Cardiac muscle cell (in vitro differentiated cells and primary cell): ENCODE measurements around the gene ACTRT2. TPM values are rescaled to one million over a fixed set of nuclear protein-coding genes. Genes with fewer than 3 reads are reported as not detected.

Experiments used
- DNase-seq, 2 donors: peaks; one replicate each; pipeline versions ENCODE4 v3.0.0 to v3.0.0-alpha.2; 2010 to 2017; ENCODE audit warnings: low read depth in 1 of 2, low spot score in 1 of 2
- H3K27ac ChIP-seq: fragments of 200-600 bp; sonication (generic); 2 replicates; pipeline ENCODE4 v1.5.1; 2016
- H3K27me3 ChIP-seq: fragments of 200-600 bp; sonication (generic); 2 replicates; pipeline ENCODE4 v1.6.0; 2016; ENCODE audit warnings: control low read depth
- H3K36me3 ChIP-seq: fragments of 200-600 bp; sonication (generic); 2 replicates; pipeline ENCODE4 v1.5.1; 2016; ENCODE audit warnings: control low read depth
- H3K4me1 ChIP-seq: fragments of 200-600 bp; sonication (generic); 2 replicates; pipeline ENCODE4 v1.8.1; 2017; ENCODE audit warnings: low read depth, mild to moderate bottlenecking, mixed run types
- H3K4me3 ChIP-seq: fragments of 200-600 bp; sonication (generic); 2 replicates; pipeline ENCODE4 v1.5.1; 2016; ENCODE audit warnings: mild to moderate bottlenecking
- H3K9me3 ChIP-seq: fragments of 200-600 bp; sonication (generic); 2 replicates; pipeline ENCODE4 v1.5.1; 2017; ENCODE audit warnings: low read depth, mild to moderate bottlenecking, control low read depth
- polyA plus RNA-seq: library from polyadenylated mRNA; unstranded; fragments of >200 nt; fragmentation: Nextera tagmentation; extraction: Ambion mirVana; gene quantifications from 2 replicates; pipeline ENCODE4 v1.2.1, GENCODE V29; 2016
- total RNA-seq: library from RNA; depleted of rRNA; stranded (reverse); fragments of >200 nt; gene quantifications from 2 replicates; pipeline ENCODE4 v1.2.3, GENCODE V29; 2016
- TF ChIP-seq, protein P1 (sequence below): IDR thresholded peaks from 2 replicates; pipeline ENCODE4 v1.5.1; 2012; ENCODE audit warnings: low read depth, mild to moderate bottlenecking, low read length

ACTRT2 gene
- total and polyA plus RNA-seq, 2 experiments from 2014 or later: not detected

DNA sequence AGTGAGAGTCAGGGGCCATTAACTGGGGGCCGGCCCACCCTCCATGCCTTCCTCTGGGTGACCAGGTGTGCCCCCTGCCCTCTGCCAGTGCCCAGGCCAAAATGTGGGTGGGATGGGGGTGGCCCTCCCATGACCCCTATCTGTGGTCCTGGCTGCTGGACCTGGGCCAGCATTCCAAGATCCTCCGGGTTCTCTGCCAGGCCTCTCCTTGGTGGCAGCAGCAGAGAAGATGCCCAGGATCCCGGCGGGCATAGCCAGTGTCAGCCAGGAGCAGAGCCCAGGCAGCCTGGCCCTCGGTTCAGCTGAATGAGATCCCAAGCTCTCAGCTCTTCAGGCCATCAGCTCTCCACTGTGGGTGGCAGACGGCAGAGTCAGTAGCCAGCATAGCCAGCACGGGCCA lies 31.3 kb upstream of the ACTRT2 start:
- Histone ChIP-seq H3K4me1 (no peaks in the 10 kb centered on the region), H3K9me3 (peaks cover 3% of the 10 kb centered on the region), H3K4me3 (no peak overlapping the region), H3K27ac (no peak overlapping the region), H3K36me3 (no peaks in the 10 kb centered on the region), H3K27me3 (no peaks in the 10 kb centered on the region)
- TF ChIP-seq, protein P1, sequence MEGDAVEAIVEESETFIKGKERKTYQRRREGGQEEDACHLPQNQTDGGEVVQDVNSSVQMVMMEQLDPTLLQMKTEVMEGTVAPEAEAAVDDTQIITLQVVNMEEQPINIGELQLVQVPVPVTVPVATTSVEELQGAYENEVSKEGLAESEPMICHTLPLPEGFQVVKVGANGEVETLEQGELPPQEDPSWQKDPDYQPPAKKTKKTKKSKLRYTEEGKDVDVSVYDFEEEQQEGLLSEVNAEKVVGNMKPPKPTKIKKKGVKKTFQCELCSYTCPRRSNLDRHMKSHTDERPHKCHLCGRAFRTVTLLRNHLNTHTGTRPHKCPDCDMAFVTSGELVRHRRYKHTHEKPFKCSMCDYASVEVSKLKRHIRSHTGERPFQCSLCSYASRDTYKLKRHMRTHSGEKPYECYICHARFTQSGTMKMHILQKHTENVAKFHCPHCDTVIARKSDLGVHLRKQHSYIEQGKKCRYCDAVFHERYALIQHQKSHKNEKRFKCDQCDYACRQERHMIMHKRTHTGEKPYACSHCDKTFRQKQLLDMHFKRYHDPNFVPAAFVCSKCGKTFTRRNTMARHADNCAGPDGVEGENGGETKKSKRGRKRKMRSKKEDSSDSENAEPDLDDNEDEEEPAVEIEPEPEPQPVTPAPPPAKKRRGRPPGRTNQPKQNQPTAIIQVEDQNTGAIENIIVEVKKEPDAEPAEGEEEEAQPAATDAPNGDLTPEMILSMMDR: no peak
- no peak for DNase-seq

DNA sequence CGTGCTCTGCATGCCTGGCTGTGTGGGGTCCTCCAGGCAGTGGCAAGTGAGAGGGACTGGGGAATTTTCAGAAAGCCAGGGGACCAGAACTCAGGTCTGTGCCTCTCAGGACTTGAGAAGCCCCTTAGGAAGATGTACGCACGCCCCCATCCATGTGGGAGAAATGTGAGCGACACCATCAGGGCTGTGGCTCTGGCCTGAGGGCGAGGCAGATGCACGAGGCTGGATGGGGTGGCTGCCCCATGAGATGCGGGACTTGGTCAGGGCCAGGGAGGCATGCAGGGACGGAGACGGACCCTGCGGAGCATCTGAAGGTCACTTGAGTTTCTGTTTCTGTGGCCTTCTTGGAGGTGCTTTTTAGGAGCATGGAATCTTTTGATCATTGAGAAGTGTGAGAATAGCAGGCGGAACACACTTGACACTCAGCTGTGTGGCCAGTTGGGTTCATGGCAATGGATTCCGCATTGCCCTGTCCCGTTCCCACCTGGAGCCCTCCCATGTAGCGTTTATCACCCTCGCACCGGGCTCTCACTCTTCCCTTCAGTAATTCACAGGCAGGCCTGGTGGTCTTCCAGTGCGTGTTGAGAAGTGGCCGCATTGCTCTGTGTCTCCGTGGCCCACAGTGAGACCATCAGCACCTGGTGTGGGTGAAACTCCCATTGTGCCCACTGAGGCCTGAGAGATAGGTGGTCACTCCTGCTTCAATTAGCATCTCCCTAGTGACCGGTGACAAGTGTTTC lies 30.7 kb upstream of the ACTRT2 start:
- H3K9me3 ChIP-seq: peaks cover 3% of the 10 kb centered on the region
- no peaks in the 10 kb centered on the region for H3K27me3 ChIP-seq
- no peak for DNase-seq
- no peaks in the 10 kb centered on the region for H3K4me1 ChIP-seq
- no peaks in the 10 kb centered on the region for H3K36me3 ChIP-seq
- no peak overlapping the region for H3K4me3 ChIP-seq
- TF ChIP-seq, protein P1: no peak
- H3K27ac ChIP-seq: no peak overlapping the region

DNA sequence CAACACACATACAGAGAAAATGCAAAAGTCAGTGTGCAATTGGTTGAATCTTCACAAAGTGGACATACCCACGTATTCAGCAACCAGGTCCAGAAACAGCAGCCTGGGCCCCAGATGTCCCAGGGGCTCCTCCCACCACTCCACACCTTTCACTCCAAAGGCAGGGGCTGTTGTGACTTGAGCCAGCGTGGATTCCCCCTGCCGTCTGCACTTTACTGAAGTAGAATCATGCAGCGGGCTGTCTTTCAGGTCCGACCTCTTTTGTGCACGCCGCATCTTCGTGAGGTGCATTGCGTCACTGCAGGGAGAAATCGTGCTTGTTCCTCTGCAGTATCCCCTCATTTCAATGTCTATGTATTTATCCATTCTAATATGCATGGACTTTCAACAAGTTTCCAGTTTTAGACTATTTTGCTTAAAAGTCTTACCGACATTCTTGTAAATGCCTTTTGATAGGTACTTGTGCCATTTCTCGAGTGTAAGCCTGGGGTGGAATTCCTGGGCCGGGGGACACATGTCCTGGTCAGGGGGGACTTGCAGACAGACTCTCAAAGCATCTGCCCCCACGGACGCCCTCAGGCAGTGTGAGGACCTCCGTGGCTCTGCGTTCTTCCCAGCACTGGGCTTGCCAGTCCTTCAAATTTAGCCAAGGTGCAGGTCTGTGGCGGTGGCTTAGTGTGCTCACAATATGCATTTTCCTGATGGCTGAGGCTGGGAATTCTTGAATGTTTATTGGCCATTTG lies 29.3 kb upstream of the ACTRT2 start:
- no peaks in the 10 kb centered on the region for H3K27me3 ChIP-seq
- no peak overlapping the region for H3K4me3 ChIP-seq
- no peak for DNase-seq
- no peak overlapping the region for H3K27ac ChIP-seq
- peaks cover 3% of the 10 kb centered on the region for H3K9me3 ChIP-seq
- H3K4me1 ChIP-seq: no peaks in the 10 kb centered on the region
- no peaks in the 10 kb centered on the region for H3K36me3 ChIP-seq
- TF ChIP-seq, protein P1: no peak

DNA sequence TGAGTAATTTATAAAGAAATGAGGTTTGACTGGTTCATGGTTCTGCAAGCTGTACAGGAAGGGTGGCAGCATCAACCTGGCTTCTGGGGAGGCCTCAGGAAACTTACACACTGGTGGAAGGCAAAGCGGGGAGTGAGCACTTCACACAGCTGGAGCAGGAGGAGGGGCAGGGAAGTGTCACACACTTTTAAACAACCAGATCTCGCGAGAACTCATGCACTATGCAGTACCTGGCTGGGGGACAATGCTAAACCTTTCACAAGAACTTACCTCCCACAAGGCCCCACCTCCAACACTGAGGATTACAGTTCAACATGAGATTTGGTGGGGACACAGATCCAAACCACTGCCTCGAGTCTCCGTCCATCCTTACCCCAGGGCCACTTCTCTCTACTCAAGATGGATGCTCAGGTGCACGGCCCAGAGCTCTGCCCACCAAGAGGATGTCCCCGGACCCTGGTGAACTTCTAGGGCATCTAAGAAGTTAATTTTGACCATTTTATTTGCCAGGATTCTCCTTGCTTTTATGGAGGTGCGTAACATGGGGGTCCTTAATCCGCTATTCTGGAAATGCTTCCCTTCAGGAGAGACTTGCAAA lies 22.7 kb upstream of the ACTRT2 start:
- no peak for DNase-seq
- Histone ChIP-seq H3K9me3 (peaks cover 3% of the 10 kb centered on the region), H3K27me3 (no peaks in the 10 kb centered on the region), H3K36me3 (no peaks in the 10 kb centered on the region), H3K4me1 (no peaks in the 10 kb centered on the region), H3K27ac (no peak overlapping the region), H3K4me3 (no peak overlapping the region)
- TF ChIP-seq, protein P1: no peak

DNA sequence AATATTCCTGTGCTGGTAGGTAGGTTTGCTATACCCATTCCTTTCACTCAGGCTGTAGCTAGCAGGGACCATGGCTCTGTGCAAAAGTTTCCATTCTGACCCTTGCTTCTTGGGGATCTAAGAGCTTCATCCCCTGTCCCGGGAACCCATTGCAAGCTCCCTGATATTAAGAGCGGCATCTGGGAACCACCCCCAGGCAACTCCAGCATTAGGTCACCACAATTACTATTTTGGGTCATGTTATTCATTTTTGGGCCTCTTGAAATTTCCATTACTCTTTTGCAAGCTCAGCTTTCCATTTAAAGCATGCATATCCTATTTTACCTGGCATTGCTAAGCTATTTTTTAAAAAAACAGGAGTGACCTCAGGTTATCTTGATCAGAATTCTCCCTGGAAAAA lies 22.1 kb upstream of the ACTRT2 start:
- H3K27ac ChIP-seq: no peak overlapping the region
- TF ChIP-seq, protein P1: no peak
- DNase-seq: no peak
- H3K9me3 ChIP-seq: peaks cover 3% of the 10 kb centered on the region
- H3K4me1 ChIP-seq: no peaks in the 10 kb centered on the region
- no peaks in the 10 kb centered on the region for H3K27me3 ChIP-seq
- H3K4me3 ChIP-seq: no peak overlapping the region
- no peaks in the 10 kb centered on the region for H3K36me3 ChIP-seq
